Right lobe of liver (tissue), 6 donors: Measurements from ENCODE around the gene ARHGAP19. TPM values are rescaled to one million over a fixed set of nuclear protein-coding genes. Genes with fewer than 3 reads are reported as not detected.

Experiments used
- ATAC-seq, 4 donors: fragments of 200-7000 bp; cut with Tn5 transposase; one replicate each; pipeline ENCODE4 v1.9.1; 2020; ENCODE audit warnings: mild to moderate bottlenecking in 4 of 4, moderate library complexity in 4 of 4
- DNase-seq, 3 donors: peaks; one replicate each; pipeline ENCODE4 v3.0.0-alpha.2; 2020
- H3K27ac ChIP-seq, 3 donors: fragments of 200-600 bp; one replicate each; pipeline ENCODE4 v1.8.0; 2022
- H3K27me3 ChIP-seq, 2 donors: fragments of 200-600 bp; one replicate each; pipeline ENCODE4 v1.8.0; 2022
- H3K36me3 ChIP-seq, 4 donors: fragments of 200-600 bp; sonication (generic) in 1 of 4; one replicate each; pipeline versions ENCODE4 v1.5.1 to v1.8.0; 2017 to 2022; ENCODE audit warnings: control low read depth in 1 of 4
- H3K4me1 ChIP-seq, 4 donors: fragments of 200-600 bp; sonication (generic) in 1 of 4; one replicate each; pipeline versions ENCODE4 v1.5.1 to v1.8.0; 2017 to 2022; ENCODE audit warnings: control low read depth in 1 of 4
- H3K4me3 ChIP-seq, 3 donors: fragments of 200-600 bp; one replicate each; pipeline ENCODE4 v1.8.0; 2022
- H3K9me3 ChIP-seq, 4 donors: fragments of 200-600 bp; sonication (generic) in 1 of 4; one replicate each; pipeline versions ENCODE4 v1.5.1 to v1.8.0; 2017 to 2022; ENCODE audit warnings: control low read depth in 1 of 4
- CTCF ChIP-seq, 4 donors: fragments of 200-600 bp in 3 of 4; fragments of 450-650 bp in 1 of 4; IDR thresholded peaks; one replicate each; pipeline versions ENCODE4 v1.5.1 to v1.8.0; 2016 to 2022; ENCODE audit warnings: antibody characterized with exemption in 4 of 4, mild to moderate bottlenecking in 2 of 4
- POLR2A ChIP-seq: fragments of 450-650 bp; IDR thresholded peaks from one replicate; pipeline ENCODE4 v1.6.1; 2017; ENCODE audit warnings: antibody characterized with exemption, mild to moderate bottlenecking
- WGBS: methylation state at CpG from one replicate; pipeline ENCODE4 v1.1.6; 2018; ENCODE audit warnings: low coverage, low lambda C conversion rate; ENCODE audit not compliant: insufficient coverage; ENCODE audit errors: missing lambda C conversion rate; 5-methylcytosine and 5-hydroxymethylcytosine counted together
- intact Hi-C, 2 donors: fragments of 100-400 bp; cut with DNase I; formaldehyde crosslinking; loops; one replicate each; pipeline versions ENCODE4 v1.11.2 to v1.14.1; 2022
- total RNA-seq, 6 experiments: library from RNA; depleted of rRNA in 2 of 6; stranded (reverse); fragments of >200 nt in 2 of 6; fragmentation: NEBNext Ultra II Directional in 3 of 6; extraction: Animal tissue kit (Norgen Biotek cat#: 25700) in 3 of 6; gene quantifications; one replicate each; pipeline versions ENCODE4 v1.1.0 to v1.2.4, GENCODE V29; 2016 to 2023
- donor health status: DM: no; HTN: yes; CAD: no.
- donor health status: DM: no; HTN: no; CAD: no.
- donor health status: DM: no; HTN: no; CAD: no.
- donor health status: DM: no; HTN: yes; CAD: no.
- donor health status: DM: no; HTN: yes; CAD: no.

The ARHGAP19 gene
- total RNA-seq, 6 experiments from 2014 or later = 2.3 to 5.5 (median 3.4) TPM

DNA sequence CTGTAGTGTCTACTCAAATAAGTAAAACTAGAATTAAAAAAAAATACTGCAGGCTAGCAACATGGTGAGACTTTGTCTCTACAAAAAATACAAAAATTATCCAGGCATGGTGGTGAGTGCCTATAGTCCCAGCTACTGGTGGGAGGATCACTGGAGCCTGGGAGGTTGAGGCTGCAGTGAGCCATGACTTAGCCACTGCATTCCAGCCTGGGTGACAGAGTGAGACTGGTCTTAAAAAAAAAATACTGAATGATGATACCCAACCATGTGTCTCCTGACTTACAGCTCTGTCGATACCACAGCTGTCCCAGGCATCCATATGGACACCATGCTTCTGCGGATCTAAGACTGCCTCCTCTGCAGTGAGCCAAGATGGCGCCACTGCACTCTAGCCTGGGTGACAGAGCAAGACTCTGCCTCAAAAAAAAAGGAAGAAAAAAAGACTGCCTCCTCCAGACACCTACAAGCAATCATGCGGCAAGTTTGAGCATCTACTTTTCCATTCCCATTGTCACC is 18.7 kb upstream of the ARHGAP19 start:
- Histone ChIP-seq H3K27ac (no peak overlapping the region), H3K4me3 (no peak overlapping the region), H3K27me3 (no peaks in the 10 kb centered on the region), H3K9me3 (no peaks in the 10 kb centered on the region), H3K4me1 (peaks cover 0 to 13% (median 5%) of the 10 kb centered on the region in 4 donors), H3K36me3 (no peaks in the 10 kb centered on the region)
- intact Hi-C loops = no loop called here
- ATAC-seq = no peak
- 100% methylated on average over 4 of the region's 4 CpGs for WGBS
- DNase-seq = no peak
- TF ChIP-seq CTCF (IDR thresholded peaks at IDR 0.05) (no peak), POLR2A (no peak)

- Histone ChIP-seq H3K9me3 (no peaks in the 10 kb centered on the region), H3K27ac (peak overlapping the region; percentile 64 to 95 (median 87)), H3K36me3 (no peaks in the 10 kb centered on the region), H3K4me1 (peaks cover 0 to 13% (median 5%) of the 10 kb centered on the region in 4 donors), H3K27me3 (no peaks in the 10 kb centered on the region), H3K4me3 (no peak overlapping the region)
- intact Hi-C loops = no loop called here
- WGBS = 21% methylated on average over 9 of the region's 10 CpGs
- peak in 2 of 3 donors; percentile 76 to 77 for DNase-seq
- peak; percentile 89 to 93 (median 90) for ATAC-seq
- TF ChIP-seq CTCF (IDR thresholded peaks at IDR 0.05) (no peak), POLR2A (no peak)
These were observed 15.7 kb upstream of the ARHGAP19 start for GRCh38 chr10:97307866-97308780.

DNA sequence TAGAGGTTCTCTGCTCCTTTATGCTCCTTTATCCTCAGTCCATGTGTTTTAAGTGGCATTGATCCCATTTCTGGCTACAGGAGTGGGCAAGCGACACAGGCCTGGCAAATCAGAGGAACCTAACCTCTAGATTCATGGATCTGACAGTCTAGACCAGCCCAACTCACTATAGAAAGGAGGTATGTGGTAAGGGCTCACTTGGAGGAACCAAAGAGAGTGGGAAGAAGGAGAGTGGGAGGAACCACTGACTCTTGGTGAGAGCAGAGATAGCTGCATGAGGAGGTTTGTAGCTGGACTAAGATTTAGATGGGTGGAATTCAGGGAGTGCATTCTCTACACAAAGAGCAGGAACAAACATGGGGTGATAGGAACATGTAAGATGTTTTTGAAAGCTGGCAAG is 15.0 kb upstream of the ARHGAP19 start:
- H3K27ac ChIP-seq = peak overlapping the region; percentile 64 to 95 (median 87)
- no peaks in the 10 kb centered on the region for H3K36me3 ChIP-seq
- intact Hi-C loops = no loop called here
- H3K9me3 ChIP-seq = no peaks in the 10 kb centered on the region
- no peak for DNase-seq
- ATAC-seq = peak; percentile 2 to 26 (median 12)
- no peak for TF ChIP-seq CTCF (IDR thresholded peaks at IDR 0.05)
- no peak for TF ChIP-seq POLR2A
- no peaks in the 10 kb centered on the region for H3K27me3 ChIP-seq
- no peak overlapping the region for H3K4me3 ChIP-seq
- WGBS = 60% methylated on average over 1 of the region's 1 CpG
- peaks cover 0 to 18% (median 7%) of the 10 kb centered on the region in 4 donors for H3K4me1 ChIP-seq

DNA sequence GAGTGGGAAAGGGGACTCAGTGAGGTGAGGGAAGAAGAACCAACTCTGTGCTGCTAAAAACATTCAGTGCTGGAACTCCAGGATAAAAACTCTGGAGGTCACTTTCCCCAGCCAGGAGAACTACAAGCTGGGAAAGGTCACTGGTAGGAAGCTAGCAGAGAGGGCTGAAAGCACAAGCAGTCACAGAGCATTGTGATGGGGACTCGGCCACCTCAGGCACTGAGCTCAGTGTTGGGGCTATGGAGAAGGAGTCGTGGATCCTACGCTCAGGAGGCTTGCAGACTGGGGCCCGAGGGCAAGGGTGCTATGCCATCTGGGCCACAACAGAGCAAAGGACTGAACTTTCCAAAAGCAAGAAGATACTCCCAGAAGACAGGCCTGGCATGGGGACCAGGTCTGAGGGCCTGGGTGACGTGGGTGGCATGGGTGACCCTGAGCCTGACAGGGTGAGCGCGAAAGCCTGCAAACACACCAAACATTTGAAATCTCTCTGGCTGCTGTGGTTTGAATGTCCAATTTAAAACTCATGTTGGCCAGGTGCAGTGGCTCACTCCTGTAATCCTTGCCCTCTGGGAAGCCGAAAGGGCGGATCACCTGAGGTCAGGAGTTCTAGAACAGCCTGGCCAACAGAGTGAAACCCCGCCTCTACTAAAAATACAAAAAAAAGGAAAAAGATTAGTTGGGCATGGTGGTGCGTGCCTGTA is 9.8 kb upstream of the ARHGAP19 start:
- Histone ChIP-seq H3K27me3 (no peaks in the 10 kb centered on the region), H3K4me1 (peaks cover 0 to 30% (median 9%) of the 10 kb centered on the region in 4 donors), H3K36me3 (no peaks in the 10 kb centered on the region), H3K9me3 (no peaks in the 10 kb centered on the region), H3K27ac (peak overlapping the region in 2 of 3 donors; percentile 61 to 85), H3K4me3 (no peak overlapping the region)
- 39% methylated on average over 8 of the region's 11 CpGs for WGBS
- TF ChIP-seq POLR2A (no peak), CTCF (IDR thresholded peaks at IDR 0.05) (no peak)
- intact Hi-C loops = no loop called here
- ATAC-seq (peak; percentile 46 to 76 (median 62)), DNase-seq (peak in 2 of 3 donors; percentile 66 to 78)
